Endodermal cell (in vitro differentiated cells): ENCODE data around the gene FAM222B. TPM values are rescaled to one million over a fixed set of nuclear protein-coding genes. Genes with fewer than 3 reads are reported as not detected.

ENCODE experiments used
- DNase-seq: peaks from one replicate; pipeline ENCODE4 v3.0.0-alpha.2; 2017
- H3K27ac ChIP-seq: 2 replicates; pipeline ENCODE4 v1.5.1; 2013; ENCODE audit warnings: mild to moderate bottlenecking, low read depth, low read length, moderate library complexity
- H3K27me3 ChIP-seq: 2 replicates; pipeline ENCODE4 v1.6.1; 2013; ENCODE audit warnings: mild to moderate bottlenecking, low read length, moderate library complexity; ENCODE audit not compliant: insufficient read depth, control insufficient read depth, poor library complexity, severe bottlenecking
- H3K36me3 ChIP-seq: 2 replicates; pipeline ENCODE4 v1.7.0; 2013; ENCODE audit warnings: mild to moderate bottlenecking, low read length, moderate library complexity; ENCODE audit not compliant: control insufficient read depth, insufficient read depth
- H3K4me1 ChIP-seq: one replicate; pipeline ENCODE4 v1.7.0; 2013; ENCODE audit warnings: low read length; ENCODE audit not compliant: control insufficient read depth, insufficient read depth
- H3K4me3 ChIP-seq: 2 replicates; pipeline ENCODE4 v1.5.1; 2013; ENCODE audit warnings: mild to moderate bottlenecking, low read length, moderate library complexity
- H3K9ac ChIP-seq: 2 replicates; pipeline ENCODE4 v1.6.1; 2013; ENCODE audit warnings: mild to moderate bottlenecking, low read length, moderate library complexity; ENCODE audit not compliant: poor library complexity, severe bottlenecking; ENCODE audit errors: extremely low read depth
- H3K9me3 ChIP-seq: 2 replicates; pipeline ENCODE4 v1.6.1; 2013; ENCODE audit warnings: mild to moderate bottlenecking, low read length, moderate library complexity; ENCODE audit not compliant: control insufficient read depth
- H3K27ac Mint-ChIP-seq: 2 replicates; pipeline ENCODE4 v1.8.0; 2020; ENCODE audit warnings: mixed read lengths
- H3K27me3 Mint-ChIP-seq: 2 replicates; pipeline ENCODE4 v1.8.0; 2021; ENCODE audit warnings: mild to moderate bottlenecking, mixed read lengths; ENCODE audit not compliant: insufficient read depth
- H3K36me3 Mint-ChIP-seq: 2 replicates; pipeline ENCODE4 v1.8.0; 2020; ENCODE audit warnings: low read depth, mixed read lengths
- H3K4me1 Mint-ChIP-seq: 2 replicates; pipeline ENCODE4 v1.8.0; 2020; ENCODE audit warnings: mixed read lengths
- H3K4me3 Mint-ChIP-seq: 2 replicates; pipeline ENCODE4 v1.8.0; 2020; ENCODE audit warnings: mild to moderate bottlenecking, moderate library complexity, mixed read lengths
- H3K9me3 Mint-ChIP-seq: 2 replicates; pipeline ENCODE4 v1.8.0; 2020; ENCODE audit warnings: mild to moderate bottlenecking, mixed read lengths
- WGBS, 2 experiments: methylation state at CpG; one replicate each; pipeline versions ENCODE4 v1.1.5 to v1.1.7; 2013; ENCODE audit warnings: missing lambda C conversion rate in 2 of 2, mixed read lengths in 1 of 2; ENCODE audit not compliant: insufficient coverage in 1 of 2, insufficient read length in 1 of 2; 5-methylcytosine and 5-hydroxymethylcytosine counted together
- total RNA-seq, 2 donors: library from RNA; stranded (reverse); fragmentation: NEBNext Ultra II Directional in 1 of 2; extraction: Animal tissue kit (Norgen Biotek cat#: 25700) in 1 of 2; gene quantifications; 2 replicates in 1 of 2; 3 replicates in 1 of 2; pipeline ENCODE4 v1.2.1, GENCODE V29; 2021
- TF ChIP-seq, protein P1 (sequence below): fragments of 200-600 bp; sonication (generic); conservative IDR thresholded peaks from 2 replicates; pipeline ENCODE4 v1.5.0; 2021; ENCODE audit warnings: antibody characterized with exemption, mild to moderate bottlenecking

FAM222B gene
- total RNA-seq, 2 donors from 2014 or later: 59.2 to 75.7 TPM

DNA sequence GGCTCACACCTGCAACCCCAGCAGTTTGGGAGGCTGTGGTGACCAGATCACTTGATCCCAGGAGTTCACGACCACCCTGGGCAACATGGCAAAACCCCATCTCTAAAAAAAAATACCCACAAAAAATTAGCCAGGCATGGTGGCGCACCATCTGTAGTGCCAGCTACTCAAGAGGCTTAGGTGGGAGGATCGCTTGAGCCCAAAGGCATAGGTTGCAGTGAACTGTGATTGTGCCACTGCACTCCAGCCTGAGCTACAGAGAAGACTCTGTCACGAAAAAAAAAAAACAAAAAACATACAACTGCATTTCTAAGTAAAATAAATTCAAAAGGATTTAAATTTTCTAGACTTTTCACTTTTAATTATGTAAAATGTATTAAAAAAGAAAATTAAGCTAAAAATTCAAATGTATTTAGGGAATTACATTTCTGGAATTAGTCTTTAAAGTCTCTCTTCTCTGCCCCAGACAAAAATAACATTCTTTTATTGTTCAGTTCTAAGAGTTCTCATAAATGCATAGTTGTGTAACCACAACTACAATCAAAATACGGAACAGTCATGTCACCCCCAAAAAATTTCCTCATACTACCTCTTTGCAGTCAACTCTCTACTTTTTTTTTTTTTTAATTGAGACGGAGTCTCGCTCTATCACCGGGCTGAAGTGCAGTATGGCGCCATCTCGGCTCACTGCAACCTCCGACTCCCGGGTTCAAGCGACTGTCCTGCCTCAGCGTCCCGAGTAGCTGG, 14.1 kb downstream of the FAM222B start:
- H3K9me3 Mint-ChIP-seq: no peaks in the 10 kb centered on the region
- DNase-seq: peak; percentile 46
- H3K4me1 ChIP-seq: no peaks in the 10 kb centered on the region
- H3K36me3 Mint-ChIP-seq: peaks cover 21% of the 10 kb centered on the region
- 92 to 97% methylated on average over 9 to 14 of the region's 15 CpGs for WGBS, 2 experiments
- TF ChIP-seq, protein P1, sequence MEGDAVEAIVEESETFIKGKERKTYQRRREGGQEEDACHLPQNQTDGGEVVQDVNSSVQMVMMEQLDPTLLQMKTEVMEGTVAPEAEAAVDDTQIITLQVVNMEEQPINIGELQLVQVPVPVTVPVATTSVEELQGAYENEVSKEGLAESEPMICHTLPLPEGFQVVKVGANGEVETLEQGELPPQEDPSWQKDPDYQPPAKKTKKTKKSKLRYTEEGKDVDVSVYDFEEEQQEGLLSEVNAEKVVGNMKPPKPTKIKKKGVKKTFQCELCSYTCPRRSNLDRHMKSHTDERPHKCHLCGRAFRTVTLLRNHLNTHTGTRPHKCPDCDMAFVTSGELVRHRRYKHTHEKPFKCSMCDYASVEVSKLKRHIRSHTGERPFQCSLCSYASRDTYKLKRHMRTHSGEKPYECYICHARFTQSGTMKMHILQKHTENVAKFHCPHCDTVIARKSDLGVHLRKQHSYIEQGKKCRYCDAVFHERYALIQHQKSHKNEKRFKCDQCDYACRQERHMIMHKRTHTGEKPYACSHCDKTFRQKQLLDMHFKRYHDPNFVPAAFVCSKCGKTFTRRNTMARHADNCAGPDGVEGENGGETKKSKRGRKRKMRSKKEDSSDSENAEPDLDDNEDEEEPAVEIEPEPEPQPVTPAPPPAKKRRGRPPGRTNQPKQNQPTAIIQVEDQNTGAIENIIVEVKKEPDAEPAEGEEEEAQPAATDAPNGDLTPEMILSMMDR: no peak
- peaks cover 11% of the 10 kb centered on the region for H3K36me3 ChIP-seq
- H3K27me3 Mint-ChIP-seq: no peaks in the 10 kb centered on the region
- H3K9me3 ChIP-seq: no peaks in the 10 kb centered on the region
- no peak overlapping the region for H3K4me3 Mint-ChIP-seq
- H3K4me1 Mint-ChIP-seq: peaks cover 3% of the 10 kb centered on the region
- no peak overlapping the region for H3K9ac ChIP-seq
- no peaks in the 10 kb centered on the region for H3K27me3 ChIP-seq
- H3K27ac ChIP-seq: no peak overlapping the region
- H3K27ac Mint-ChIP-seq: no peak overlapping the region
- H3K4me3 ChIP-seq: no peak overlapping the region

DNA sequence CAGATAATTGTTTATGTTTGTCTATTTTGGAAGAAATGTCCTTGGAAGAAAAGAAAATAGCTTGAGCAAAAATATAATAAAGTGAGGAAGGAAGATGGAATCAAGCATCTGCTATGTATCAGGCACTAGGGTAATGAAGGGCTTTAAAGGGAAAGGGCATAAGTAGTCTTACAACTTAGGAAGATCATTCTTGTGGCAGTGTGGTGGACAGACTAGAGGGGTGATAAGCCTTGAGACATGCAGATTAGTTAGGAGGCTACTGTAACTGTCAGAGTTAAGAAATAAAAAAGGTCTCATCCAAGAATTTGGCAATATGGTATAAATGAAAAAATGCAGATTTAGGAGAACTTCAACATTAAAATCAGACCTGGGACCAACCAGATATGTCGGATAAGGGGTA, 14.9 kb downstream of the FAM222B start:
- H3K4me1 Mint-ChIP-seq: peaks cover 3% of the 10 kb centered on the region
- peaks cover 21% of the 10 kb centered on the region for H3K36me3 Mint-ChIP-seq
- Histone ChIP-seq H3K27me3 (no peaks in the 10 kb centered on the region), H3K27ac (no peak overlapping the region), H3K4me3 (no peak overlapping the region), H3K36me3 (peaks cover 11% of the 10 kb centered on the region), H3K4me1 (no peaks in the 10 kb centered on the region), H3K9me3 (no peaks in the 10 kb centered on the region), H3K9ac (no peak overlapping the region)
- H3K4me3 Mint-ChIP-seq: no peak overlapping the region
- DNase-seq: peak; percentile 6
- WGBS, 2 experiments: no CpG with 5 or more reads among the region's 1 CpG
- TF ChIP-seq, protein P1: no peak
- peak overlapping the region; percentile 27 for H3K27ac Mint-ChIP-seq
- H3K27me3 Mint-ChIP-seq: no peaks in the 10 kb centered on the region
- H3K9me3 Mint-ChIP-seq: no peaks in the 10 kb centered on the region

DNA sequence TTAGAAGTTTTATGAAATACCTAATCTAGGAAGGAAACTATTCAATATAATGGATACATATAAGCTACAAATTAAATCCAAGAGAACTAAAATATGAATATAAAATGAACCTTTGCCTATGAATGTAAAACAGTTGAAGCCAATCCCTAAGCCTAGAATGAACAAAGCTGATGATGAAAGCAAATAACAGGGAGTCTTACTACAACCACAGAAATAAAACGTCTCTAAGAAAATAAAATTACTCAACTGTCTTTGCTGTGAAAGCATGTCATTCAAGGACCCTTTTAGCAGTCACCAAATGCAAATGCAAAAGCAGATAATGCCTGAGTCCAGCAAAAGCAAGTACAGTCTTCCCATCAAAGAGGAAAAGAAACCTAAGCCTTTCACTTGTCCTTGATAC, 23.0 kb downstream of the FAM222B start:
- Histone ChIP-seq H3K27me3 (no peaks in the 10 kb centered on the region), H3K4me3 (no peak overlapping the region), H3K4me1 (no peaks in the 10 kb centered on the region), H3K9ac (no peak overlapping the region), H3K9me3 (no peaks in the 10 kb centered on the region), H3K36me3 (no peaks in the 10 kb centered on the region), H3K27ac (no peak overlapping the region)
- H3K27me3 Mint-ChIP-seq: no peaks in the 10 kb centered on the region
- H3K36me3 Mint-ChIP-seq: peaks cover 7% of the 10 kb centered on the region
- no peak for DNase-seq
- H3K4me3 Mint-ChIP-seq: no peak overlapping the region
- TF ChIP-seq, protein P1: no peak
- H3K27ac Mint-ChIP-seq: peak overlapping the region; percentile 2
- no peaks in the 10 kb centered on the region for H3K9me3 Mint-ChIP-seq
- peaks cover 19% of the 10 kb centered on the region for H3K4me1 Mint-ChIP-seq
- 67 to 94% methylated on average over 1 of the region's 1 CpG for WGBS, 2 experiments
